ENCODE data around the gene BCL2L1.

BCL2L1 gene

DNA sequence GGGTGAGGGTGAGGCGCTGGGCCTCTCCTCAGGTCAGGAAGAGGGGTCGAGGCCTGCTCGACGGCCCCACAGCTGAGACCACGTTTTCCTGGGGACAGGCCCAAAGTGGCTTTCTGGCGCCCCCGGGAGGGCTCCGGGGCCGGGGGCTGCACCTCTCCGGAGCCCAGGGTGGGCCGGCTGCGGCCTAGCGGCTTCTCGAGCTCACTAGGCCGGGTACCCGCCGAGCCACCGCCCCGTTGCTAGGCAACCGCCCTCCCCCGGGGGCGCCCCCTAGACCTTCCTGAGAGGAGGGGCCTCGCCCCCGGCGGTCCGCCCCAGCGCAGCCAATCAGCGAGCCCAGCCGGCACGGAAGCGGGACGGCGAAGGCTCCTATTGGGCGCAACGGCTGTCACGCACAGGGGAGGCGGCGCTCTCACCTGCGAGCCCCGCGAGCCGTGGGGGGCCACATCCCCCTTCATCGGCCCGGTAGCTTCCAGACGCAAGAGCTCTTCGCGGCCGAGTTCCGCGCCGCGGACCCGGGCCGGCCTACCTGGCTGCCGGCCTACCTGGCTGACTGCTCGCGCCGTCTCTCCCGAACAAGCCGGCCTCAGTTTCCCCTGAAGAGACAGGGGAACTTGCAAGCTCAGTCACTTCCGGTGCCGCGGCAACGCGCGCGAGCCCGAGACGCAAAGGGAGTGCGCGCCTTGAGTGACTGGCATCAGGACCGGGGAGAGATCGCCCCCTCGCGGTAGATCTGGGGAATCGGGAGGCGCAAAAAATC, 831 bp upstream of the BCL2L1 start:
- DNase-seq: peak; percentile 99

DNA sequence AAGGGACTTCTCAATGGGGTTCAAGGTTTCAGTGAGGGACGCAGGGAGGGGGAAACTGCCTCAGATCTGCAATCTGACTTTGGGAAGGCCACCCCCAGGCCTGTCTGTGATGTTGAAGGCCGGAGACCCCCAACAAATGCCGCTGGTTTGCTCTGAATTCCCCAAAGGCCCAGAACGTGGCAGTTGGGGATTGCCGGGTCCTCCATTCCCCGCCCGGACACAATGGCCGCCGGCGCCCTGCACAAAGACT, 326 bp upstream of the BCL2L1 start:
- no peak for DNase-seq

DNA sequence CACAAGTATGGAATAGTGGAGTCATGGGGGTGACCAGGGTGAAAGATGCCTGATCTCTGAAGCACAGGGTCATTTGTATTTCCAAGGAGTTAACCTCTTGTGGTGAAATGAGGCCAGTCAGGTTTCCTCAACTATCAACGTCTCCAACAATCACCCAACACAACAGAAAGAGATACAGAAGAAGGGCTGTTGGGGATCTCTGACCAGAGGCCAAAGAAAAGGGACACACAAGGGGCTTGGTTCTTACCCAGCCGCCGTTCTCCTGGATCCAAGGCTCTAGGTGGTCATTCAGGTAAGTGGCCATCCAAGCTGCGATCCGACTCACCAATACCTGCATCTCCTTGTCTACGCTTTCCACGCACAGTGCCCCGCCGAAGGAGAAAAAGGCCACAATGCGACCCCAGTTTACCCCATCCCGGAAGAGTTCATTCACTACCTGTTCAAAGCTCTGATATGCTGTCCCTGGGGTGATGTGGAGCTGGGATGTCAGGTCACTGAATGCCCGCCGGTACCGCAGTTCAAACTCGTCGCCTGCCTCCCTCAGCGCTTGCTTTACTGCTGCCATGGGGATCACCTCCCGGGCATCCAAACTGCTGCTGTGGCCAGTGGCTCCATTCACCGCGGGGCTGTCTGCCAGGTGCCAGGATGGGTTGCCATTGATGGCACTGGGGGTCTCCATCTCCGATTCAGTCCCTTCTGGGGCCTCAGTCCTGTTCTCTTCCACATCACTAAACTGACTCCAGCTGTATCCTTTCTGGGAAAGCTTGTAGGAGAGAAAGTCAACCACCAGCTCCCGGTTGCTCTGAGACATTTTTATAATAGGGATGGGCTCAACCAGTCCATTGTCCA, 1.0 kb downstream of the BCL2L1 start:
- no peak for DNase-seq

DNA sequence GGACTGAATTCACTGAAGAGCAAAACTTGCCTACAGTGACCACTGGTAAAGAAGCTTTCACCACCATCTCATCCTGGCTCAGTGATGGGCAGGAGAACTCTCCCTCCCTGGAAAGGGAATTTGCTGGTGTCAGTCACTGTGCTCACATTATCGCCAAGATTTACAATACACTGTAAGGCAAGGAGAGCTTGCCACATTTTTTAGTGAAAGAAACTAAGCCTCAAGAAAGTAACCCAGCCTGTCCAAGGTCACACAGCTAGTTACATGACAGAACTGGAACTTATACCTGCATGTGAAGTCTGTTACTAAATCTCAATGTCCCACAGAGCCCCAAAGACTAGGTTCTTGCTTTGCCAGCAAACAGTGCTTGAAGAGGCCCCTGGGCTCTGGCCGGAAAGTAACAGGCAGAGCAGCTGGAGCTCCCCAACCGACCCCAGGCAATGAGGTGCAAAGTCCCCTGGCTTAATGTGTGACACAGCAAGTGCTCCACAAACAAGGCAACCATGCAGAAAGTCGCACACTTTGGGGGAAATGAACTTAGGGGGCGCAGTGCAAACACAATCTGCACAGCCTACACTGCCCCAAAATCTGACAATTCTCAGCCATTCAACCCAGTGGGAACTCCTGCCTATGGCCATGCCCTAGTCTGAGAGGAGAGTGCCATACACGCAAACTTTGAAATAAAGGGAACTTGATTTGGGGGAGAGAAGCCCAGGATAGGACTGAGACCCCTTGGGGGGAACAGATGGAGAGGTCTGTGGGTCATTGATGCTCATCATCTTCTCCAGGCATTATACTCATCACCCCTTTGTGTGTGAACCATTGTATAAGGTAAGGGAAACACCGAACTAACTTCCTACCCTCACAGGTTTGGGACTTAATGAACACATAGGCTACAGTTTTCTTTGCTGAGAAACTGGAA, 1.9 kb downstream of the BCL2L1 start:
- DNase-seq: no peak

DNA sequence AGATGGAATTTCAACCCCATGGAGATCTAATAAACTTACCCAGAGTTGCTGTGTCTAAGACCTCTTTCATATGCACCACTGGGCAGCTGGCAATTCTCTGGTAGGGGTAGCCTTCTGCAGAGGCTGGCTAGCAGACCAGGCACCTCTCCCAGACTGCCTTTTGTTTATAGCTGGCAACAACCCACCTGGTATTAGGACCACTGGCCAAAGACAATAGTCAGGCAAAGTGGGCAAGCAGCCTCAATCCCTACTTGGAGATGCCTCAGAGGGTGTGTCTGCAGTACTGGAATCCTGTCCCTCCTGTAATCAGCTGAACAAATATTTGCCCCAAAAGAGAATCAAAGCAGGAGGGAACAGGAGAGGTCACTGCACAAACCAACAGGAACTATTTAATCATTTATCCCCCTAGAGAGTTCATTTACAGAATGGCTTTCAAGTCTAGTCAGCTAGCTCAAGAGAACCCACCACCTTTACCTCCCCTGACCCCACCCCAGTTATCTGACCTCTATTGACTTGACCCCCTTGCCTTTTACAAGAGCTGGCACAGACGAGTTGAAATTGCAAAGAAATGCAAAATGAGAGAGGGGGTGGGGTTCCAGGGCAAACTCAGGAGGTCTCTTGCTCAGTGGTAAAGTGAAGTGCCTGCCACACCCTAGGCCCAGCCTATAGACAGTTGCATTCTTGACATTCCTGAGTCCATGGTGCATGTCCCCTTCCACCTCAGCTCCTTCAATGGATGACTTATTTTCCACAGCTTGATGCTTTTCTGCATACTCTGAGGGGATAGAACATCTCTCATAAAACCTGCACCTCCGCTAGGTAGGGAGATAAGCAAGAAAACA, 2.8 kb downstream of the BCL2L1 start:
- no peak for DNase-seq

DNA sequence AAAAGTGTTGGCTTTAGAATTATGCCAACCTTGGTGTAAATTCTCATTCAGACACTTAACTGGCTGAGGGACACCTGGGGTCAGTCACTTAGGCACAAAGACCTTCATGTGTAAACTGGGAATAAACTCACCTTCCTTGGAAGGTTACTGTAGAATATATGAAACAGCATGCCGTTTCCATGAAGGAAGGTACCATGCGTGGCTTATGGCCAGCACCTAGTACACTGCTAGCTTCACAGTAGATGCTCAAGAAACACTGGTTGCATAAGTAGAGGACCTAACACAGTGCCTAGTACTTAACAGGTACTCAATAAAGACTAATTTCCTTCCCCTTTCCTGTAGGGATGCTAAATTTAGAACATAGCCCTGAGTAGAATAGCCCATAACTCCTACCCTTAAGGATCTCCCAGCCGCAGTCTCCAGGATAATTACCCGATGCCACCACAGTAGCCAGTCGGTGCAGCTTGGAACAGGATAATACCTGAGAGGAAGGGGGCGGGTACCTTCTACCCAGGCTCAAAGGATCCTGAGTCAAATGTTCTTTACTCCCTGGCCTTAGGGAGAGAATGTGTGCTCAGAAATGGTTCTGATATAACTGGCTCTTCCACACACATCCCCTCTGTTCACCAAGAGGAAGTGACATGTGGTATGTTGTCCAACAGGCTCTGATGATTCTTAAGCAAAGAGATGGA, 3.6 kb downstream of the BCL2L1 start:
- DNase-seq: no peak

DNA sequence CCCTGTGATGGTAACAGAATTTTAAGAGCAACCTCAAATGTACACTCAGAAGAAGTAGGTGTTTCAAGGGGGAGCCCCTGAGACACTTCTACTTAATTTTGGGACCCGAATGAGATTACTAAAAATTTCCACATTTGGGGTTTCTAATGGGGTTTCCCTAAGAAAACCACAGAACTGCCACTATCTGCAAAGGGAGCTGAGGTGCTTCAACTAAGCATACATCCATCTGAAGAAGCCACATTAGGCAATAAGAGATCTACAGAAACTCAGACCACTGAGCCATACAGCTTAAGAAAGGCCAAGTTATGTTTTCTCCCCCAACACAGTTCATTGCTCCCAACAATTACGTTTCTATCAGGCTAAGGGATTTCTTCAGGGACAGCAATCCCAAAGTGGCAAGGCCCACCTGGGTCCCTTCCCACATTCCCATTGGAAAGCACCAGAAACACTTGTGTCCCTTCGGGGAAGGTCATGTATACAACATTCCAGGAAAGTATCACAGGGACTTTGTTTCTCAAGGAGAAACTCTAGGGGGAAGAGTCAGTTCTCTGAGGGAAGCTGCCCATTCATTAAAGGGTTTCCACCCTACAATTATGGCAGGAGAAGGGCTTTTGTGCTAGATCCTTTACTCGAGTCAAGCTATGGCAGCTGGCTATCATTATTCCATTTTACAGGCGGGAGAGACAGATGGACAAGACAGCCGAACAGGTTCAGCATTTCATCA, 5.0 kb downstream of the BCL2L1 start:
- DNase-seq: no peak

DNA sequence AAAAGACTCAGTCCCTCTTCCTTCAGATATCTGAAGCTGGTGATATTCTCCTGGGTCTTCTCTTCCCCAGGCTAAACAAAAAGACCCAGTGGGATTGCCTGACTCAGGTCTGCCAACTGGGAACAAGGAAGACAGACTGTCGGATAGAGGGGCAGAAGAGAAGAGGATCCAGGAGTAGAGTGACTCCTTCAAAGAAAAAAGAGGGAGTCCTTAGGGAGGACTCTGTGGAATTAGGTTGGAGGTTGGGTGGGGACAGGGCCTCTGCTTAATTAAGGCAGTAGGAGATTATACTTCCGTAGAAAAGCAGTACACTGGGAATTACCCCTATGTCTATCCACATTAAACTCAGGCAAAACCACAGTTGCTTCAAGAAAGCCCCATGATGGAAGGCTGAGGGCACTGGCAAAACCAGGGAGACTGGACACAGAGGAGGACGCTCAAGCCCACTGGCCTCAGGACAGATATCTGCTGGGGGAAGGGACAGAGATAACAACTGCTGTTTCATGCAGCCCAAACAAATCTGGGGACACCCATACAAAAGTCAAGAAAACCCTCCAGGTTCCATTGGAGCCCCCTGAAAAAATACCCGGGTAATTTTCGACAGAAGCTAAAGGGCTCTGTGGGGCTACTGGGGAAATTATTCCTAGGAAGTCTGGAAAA, 5.7 kb downstream of the BCL2L1 start:
- no peak for DNase-seq

DNA sequence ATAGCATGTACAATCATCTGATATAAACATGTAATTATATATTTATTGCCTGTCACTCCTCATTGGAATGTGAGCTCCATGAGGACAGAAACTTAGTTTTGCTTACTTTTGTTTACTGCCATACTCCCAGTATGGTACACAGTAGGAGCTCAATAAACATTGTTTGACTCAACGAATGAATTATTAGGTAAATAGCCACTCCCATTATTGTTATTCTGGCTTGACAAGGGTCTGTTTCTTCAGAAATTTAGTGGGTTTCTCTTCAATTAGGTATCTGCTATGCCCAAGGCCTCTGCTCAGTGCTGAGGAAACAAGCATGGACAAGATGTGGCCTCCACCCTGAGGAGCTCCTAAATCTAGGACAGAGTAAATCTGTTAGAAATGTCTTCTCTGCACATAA, 6.3 kb downstream of the BCL2L1 start:
- no peak for DNase-seq

DNA sequence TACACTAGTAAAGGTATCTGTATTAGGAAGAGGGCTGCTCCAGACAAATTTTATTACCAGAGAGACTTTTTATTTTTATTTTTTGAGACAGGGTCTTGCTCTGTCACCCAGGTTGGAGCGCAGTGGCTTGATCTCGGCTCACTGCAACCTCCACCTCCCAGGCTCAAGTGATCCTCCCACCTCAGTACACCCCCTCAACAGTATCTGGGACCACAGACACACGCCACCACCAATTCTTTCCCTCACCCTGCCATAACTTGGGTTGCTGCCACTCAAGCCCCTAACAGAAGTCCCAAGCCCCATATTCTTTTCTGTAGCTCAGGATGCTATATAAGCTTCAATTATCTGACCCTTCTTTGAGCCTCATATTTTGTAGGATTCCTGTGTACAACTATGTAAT, 6.9 kb downstream of the BCL2L1 start:
- DNase-seq: no peak

DNA sequence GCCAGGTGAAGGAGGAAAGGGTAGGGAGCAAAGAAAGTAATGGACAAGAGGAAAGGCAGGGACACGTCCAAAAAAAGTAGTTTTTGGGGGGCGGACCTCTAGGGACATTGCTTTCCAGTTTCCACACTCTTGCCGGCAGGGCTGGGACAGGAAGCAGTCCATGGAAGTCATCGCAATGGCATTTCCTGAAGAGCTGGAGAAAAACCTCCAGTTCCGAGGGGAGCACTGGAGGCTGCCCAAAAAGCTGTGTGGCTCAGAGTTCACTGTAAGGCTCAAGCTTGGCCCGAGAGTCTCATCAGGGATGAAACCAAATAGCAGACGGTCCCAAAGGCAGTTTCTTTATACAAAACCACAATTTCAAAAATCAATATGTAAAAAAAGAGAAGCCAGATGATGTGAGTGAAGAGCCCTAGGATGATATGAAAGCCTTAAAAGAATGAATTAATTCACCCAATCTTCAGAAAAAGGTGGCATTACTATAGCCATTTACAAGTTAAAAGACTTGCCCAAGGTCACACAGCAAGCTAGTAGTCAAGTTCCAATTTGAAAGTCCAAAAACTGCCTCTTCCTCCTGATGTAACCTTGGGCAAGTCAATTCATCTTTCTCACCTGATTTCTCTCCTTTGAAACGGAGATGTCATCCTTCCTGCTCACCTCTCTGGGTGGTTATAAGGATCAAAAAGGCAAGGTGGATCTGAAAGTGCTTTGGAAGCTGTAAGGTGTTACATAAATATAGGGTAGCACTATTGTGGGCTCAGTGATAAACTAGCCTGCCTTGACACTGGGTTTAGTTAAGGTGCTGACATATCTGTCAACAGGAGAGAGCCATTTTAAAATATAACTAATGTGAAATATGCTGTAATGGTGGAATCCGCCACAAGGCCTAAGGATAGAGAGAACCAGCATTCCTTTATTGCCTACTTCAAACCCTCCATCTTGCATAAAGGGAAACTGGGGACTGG, 9.1 kb downstream of the BCL2L1 start:
- no peak for DNase-seq

DNA sequence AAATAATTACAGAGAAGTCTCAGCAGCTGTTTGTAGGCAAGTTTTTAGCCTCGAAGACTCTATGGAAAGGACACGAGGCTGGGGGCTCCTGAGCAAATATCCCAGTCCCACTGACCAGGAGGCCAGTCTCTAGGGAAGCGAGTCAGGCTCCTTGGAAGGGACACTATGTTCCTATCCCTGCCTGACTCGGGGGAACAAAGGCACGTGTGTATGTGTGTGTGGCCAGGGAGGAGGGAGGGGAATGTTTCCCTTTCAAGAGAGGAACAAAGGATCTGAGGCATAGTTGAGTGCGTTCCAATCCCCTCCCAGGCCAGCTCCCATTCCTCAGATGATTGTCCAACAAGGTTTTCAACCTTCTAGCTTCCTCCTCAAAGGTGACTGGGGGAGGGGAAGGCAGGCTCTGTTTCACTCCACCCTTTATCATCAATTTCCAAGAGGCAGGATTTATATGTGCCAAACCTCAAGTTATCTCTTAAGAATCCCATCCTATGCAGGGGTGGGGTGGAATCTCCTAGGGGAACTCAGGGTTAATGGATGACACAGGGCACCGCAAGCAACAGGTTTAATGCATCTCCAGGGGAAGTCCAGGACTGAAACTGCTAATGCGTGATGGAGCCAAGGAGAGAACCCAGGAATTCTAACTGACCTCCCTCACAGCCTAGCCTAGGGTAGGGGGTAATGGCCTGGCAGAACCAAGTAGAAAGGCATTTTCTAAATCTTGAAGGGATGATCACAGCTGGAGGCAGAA, 9.9 kb downstream of the BCL2L1 start:
- no peak for DNase-seq

DNA sequence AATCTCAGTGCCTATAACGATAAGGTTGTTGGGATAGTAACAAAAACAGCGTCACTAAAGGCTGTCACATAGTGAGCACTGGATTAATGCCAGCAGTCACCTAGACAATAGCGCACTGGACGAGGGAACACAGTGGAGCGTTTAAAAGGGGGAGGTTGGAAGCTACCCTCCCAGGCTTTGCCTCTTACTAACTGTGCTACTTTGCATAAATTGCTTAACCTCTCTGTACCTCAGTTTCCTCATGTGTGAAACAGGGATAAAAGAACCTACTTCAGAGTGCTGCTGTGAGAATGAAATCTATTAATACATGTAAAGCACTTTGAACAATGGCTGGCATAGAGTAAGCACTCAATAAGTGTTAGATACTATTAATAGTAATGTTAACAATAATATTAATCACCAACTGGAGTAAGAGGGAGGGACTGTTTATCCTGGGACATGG, 10.5 kb downstream of the BCL2L1 start:
- no peak for DNase-seq

DNA sequence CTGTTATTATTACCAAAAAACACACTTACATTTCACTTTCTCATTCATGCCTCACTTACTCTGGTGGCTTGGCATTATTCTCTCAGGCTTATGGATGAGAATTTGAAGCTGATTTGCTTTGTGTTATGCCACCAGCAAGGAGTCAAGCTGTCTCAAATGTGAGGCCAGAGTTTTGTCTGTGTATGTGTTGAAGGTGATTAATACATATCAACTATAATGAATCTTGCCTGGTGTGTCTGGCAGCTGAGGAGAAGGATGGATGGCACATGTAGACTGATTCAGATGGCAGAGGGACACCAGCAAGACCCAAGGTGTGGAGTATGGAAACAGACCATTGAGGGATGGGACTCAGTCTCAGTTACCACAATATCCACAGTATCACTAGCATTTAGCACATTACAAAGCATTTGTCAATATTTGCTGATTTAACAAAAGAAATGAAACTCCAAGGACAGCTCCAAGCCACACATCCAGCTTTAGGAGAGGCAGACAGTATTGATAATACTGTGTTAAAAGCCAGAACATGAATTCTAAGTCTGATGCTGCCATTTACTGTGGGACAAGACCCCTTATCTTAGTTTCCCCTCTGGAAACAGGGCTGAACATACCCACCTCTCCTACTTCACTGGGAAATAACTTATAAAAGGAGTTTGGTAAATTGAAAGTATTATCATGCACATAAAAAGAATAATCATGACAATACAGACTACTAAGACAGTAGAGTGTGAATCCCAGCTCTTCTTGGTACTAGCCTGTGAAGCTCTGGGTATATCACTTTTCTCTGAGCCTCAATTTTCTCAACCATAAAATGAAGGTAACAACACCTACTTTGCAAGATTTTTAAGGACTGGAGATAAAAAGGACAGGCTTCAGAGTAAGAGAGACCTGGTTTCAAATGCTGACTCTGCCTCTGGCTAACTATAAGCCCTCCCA, 11.2 kb downstream of the BCL2L1 start:
- DNase-seq: no peak

DNA sequence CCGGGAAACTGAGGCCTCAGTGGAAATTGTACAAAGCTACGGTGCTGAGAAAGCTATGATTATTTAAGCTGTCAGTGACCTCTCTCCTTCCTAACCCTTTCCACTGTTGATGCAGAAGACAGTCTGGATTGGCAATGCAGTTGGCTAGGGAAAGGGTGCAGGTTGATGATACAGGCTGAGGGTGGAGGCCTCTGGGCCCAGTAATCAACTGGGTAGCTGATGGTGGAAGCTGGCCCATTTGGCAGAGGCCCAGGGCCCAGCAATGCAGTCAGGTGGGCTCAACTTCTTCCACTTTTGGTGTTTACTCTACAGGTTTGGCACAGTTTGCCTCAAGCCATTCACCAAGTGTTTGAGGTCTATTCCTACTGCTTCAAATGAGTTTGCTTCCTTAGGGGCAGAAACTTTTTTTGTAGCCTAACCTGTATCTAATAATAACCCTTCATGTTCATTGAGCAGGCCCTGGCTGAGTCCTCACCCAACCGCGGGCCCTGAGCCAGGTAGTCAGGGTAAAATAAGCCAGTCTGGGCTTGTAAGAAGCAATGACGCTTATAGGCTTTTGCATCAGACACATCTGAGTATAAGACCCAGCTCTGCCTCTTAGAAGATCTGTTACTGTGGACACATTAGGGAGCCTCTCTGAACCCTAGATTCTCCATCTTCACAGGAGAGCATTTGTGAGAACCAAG, 12.1 kb downstream of the BCL2L1 start:
- DNase-seq: no peak

DNA sequence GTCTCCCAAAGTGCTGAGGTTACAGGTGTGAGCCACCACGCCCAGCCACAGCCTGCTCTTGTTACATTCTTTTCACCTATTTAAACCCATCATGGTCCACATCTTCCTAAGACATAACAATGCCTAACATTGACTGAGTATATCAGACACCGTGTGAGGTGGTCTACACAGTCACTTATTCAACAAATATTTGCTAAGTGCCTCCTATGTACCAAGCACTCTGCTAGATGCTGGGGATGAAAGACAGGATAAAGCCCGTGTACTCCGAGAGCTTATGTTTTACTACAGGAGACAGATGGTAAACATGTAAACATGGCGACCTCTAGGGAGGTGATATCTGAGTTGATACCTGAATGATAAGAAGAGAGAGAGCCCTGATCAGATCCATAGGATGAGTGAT, 12.7 kb downstream of the BCL2L1 start:
- DNase-seq: no peak

Data from activated gamma-delta T cell (primary cell).